ENCODE data around the gene RECQL. TPM values are rescaled to one million over a fixed set of nuclear protein-coding genes. Genes with fewer than 3 reads are reported as not detected.

The RECQL gene
- 61.9 and 64.9 TPM in 2 replicates for total RNA-seq

- intact Hi-C loops (cut with micrococcal nuclease), result loop anchor here (1.0 to 10.0 kb wide), 11 partner anchors 8 to 1041 kb away; partner anchors contain the start of genes C2CD5, CMAS, LDHB and PYROXD1
- H3K4me3 Mint-ChIP-seq, result no peak within 1 kb of the TSS
- peak within 1 kb of the TSS; percentile 52 for H3K27ac Mint-ChIP-seq
- peak; percentile 97 for DNase-seq
- H3K9me3 Mint-ChIP-seq, result no peaks in the 10 kb centered on the region
- H3K36me3 Mint-ChIP-seq (ENCODE audit: low read depth), result peaks cover 30% of the 10 kb centered on the region
- no peaks in the 10 kb centered on the region for H3K27me3 Mint-ChIP-seq
- peaks cover 36% of the 10 kb centered on the region for H3K4me1 Mint-ChIP-seq
Measured at GRCh38 chr12:21501258-21502163, at the start of gene RECQL, which contains the start of gene GOLT1B. Gene RECQL (minus strand): TSS chr12:21501635. CDS start chr12:21499570, 2,065 bp downstream. Gene GOLT1B (plus strand): TSS chr12:21501789. CDS start chr12:21501924, 135 bp downstream.

- intact Hi-C loops (cut with micrococcal nuclease), result loop anchor here (2.0 to 5.0 kb wide), 2 partner anchors 13 to 70 kb away; no protein-coding TSS in a partner anchor
- Mint-ChIP-seq H3K4me1 (peaks cover 5% of the 10 kb centered on the region), H3K27ac (peak overlapping the region; percentile 7), H3K9me3 (peaks cover 4% of the 10 kb centered on the region), H3K27me3 (peaks cover 2% of the 10 kb centered on the region), H3K4me3 (no peak overlapping the region), H3K36me3 (ENCODE audit: low read depth) (no peaks in the 10 kb centered on the region)
- DNase-seq, result no peak
Measured at GRCh38 chr12:21547437-21547836, 46.0 kb upstream of the RECQL start.

GRCh38 chr12:21546716-21547115, 45.3 kb upstream of the RECQL start:
- intact Hi-C loops (cut with micrococcal nuclease), result loop anchor here (2.0 to 5.0 kb wide), 2 partner anchors 14 to 71 kb away; no protein-coding TSS in a partner anchor
- no peak for DNase-seq
- Mint-ChIP-seq H3K36me3 (ENCODE audit: low read depth) (no peaks in the 10 kb centered on the region), H3K27me3 (peaks cover 2% of the 10 kb centered on the region), H3K4me1 (peaks cover 5% of the 10 kb centered on the region), H3K9me3 (peaks cover 4% of the 10 kb centered on the region), H3K27ac (no peak overlapping the region), H3K4me3 (no peak overlapping the region)

GRCh38 chr12:21545557-21545956, 44.1 kb upstream of the RECQL start:
- H3K36me3 Mint-ChIP-seq (ENCODE audit: low read depth), result no peaks in the 10 kb centered on the region
- H3K27ac Mint-ChIP-seq, result no peak overlapping the region
- H3K9me3 Mint-ChIP-seq, result peaks cover 4% of the 10 kb centered on the region
- DNase-seq, result no peak
- peaks cover 2% of the 10 kb centered on the region for H3K27me3 Mint-ChIP-seq
- peaks cover 7% of the 10 kb centered on the region for H3K4me1 Mint-ChIP-seq
- intact Hi-C loops (cut with micrococcal nuclease), result loop anchor here (5.0 kb wide), 1 partner anchor 72 kb away; no protein-coding TSS in a partner anchor
- H3K4me3 Mint-ChIP-seq, result no peak overlapping the region

DNA sequence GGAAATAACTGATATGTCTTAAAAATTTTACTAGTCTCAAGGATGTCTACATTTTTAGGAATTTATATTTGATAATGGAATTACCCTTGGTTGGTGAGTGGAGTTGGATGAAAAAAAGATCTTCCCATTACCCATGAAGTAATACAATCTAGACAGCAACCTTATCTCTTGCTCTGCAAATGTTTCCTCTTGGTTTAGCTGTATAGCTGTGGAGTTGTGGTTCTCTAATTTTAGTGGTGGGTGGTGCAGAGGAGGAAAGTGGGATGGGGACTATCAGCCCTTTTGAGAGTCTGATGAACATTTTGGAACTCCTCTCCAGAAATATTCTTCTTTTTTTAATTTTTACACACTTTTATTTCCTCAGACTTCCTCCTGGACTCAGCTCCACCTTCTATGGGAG, 41.7 kb upstream of the RECQL start:
- intact Hi-C loops (cut with micrococcal nuclease), result no loop called here
- Mint-ChIP-seq H3K4me3 (no peak overlapping the region), H3K36me3 (ENCODE audit: low read depth) (no peaks in the 10 kb centered on the region), H3K27ac (no peak overlapping the region), H3K27me3 (peaks cover 2% of the 10 kb centered on the region), H3K4me1 (peaks cover 12% of the 10 kb centered on the region), H3K9me3 (peaks cover 4% of the 10 kb centered on the region)
- no peak for DNase-seq

DNA sequence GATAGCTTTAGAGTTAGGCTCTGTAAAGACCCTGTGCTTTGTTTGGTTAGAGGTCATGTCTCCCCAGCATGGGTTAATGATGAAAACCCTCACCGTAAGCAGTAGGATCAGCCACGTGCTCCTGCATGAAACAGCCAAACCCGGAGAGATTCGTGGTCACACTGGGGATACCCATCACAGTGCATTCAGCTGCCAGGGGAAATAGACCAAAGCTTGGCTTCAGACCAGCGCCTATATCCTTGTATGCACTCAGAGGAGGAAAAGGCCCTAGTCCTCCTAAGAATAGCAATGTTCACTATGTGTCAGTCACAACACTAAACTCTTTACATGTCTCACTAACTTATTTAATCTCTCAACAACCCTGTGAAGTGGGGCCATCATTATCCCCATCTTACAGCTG, 41.0 kb upstream of the RECQL start:
- no peak overlapping the region for H3K27ac Mint-ChIP-seq

DNA sequence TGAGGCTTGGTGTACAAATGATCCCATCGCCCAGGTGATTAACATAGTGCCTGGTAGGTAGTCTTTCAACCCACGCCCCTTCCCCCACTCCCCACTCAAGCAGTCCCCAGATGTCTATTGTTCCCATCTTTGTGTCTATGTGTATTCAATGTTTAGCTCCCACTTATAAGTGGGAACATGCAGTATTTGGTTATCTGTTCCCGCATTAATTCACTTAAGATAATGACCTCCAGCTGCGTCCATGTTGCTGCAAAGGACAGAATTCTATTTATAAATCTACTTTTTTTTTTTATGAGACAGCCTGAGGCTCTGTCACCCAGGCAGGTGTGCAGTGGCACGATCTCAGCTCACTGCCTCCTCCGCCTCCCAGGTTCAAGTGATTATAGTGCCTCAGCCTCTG, 40.3 kb upstream of the RECQL start:
- intact Hi-C loops (cut with micrococcal nuclease), result no loop called here
- H3K27me3 Mint-ChIP-seq, result peaks cover 2% of the 10 kb centered on the region
- DNase-seq, result no peak
- peaks cover 4% of the 10 kb centered on the region for H3K9me3 Mint-ChIP-seq
- peaks cover 7% of the 10 kb centered on the region for H3K4me1 Mint-ChIP-seq
- no peaks in the 10 kb centered on the region for H3K36me3 Mint-ChIP-seq (ENCODE audit: low read depth)
- no peak overlapping the region for H3K27ac Mint-ChIP-seq
- no peak overlapping the region for H3K4me3 Mint-ChIP-seq

More for the DNA sequence above, 41.0 kb upstream of the RECQL start:
- Mint-ChIP-seq H3K27me3 (peaks cover 2% of the 10 kb centered on the region), H3K4me3 (no peak overlapping the region), H3K4me1 (peaks cover 9% of the 10 kb centered on the region), H3K9me3 (peaks cover 4% of the 10 kb centered on the region), H3K36me3 (ENCODE audit: low read depth) (no peaks in the 10 kb centered on the region)
- no peak for DNase-seq
- intact Hi-C loops (cut with micrococcal nuclease), result no loop called here

DNA sequence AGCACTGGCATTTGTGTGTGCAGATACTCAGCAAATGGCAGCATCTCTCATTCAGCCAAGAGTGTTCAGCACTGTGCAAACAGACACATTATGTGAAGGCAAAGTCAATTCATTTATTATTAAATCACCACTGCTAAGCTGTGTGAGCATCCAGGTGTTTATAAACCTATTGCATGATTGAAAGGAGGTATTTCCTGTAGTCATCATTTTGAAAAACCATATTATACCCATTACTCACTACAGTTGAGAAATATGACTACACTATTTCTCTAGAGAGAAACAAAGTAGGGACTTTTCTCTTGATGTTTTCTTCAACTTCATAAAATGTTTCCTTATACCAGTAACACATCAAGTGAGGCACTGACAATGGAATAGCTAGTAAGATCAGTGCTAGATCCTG, 38.4 kb upstream of the RECQL start:
- intact Hi-C loops (cut with micrococcal nuclease), result no loop called here
- no peak for DNase-seq
- Mint-ChIP-seq H3K27ac (no peak overlapping the region), H3K4me3 (no peak overlapping the region), H3K4me1 (peaks cover 7% of the 10 kb centered on the region), H3K27me3 (peaks cover 2% of the 10 kb centered on the region), H3K36me3 (ENCODE audit: low read depth) (no peaks in the 10 kb centered on the region), H3K9me3 (peaks cover 4% of the 10 kb centered on the region)

GRCh38 chr12:21538061-21538653, 36.7 kb upstream of the RECQL start:
- no peak overlapping the region for H3K4me3 Mint-ChIP-seq
- no peaks in the 10 kb centered on the region for H3K9me3 Mint-ChIP-seq
- no peak overlapping the region for H3K27ac Mint-ChIP-seq
- H3K36me3 Mint-ChIP-seq (ENCODE audit: low read depth), result no peaks in the 10 kb centered on the region
- peaks cover 7% of the 10 kb centered on the region for H3K4me1 Mint-ChIP-seq
- DNase-seq, result no peak
- H3K27me3 Mint-ChIP-seq, result peaks cover under 1% of the 10 kb centered on the region
- intact Hi-C loops (cut with micrococcal nuclease), result no loop called here

GRCh38 chr12:21529456-21529855, 28.0 kb upstream of the RECQL start:
- Mint-ChIP-seq H3K4me3 (no peak overlapping the region), H3K27ac (no peak overlapping the region), H3K27me3 (peaks cover 38% of the 10 kb centered on the region), H3K36me3 (ENCODE audit: low read depth) (peaks cover 1% of the 10 kb centered on the region), H3K9me3 (peaks cover 1% of the 10 kb centered on the region), H3K4me1 (peaks cover 3% of the 10 kb centered on the region)
- intact Hi-C loops (cut with micrococcal nuclease), result loop anchor here (5.0 kb wide), 1 partner anchor 33 kb away; no protein-coding TSS in a partner anchor
- DNase-seq, result no peak

DNA sequence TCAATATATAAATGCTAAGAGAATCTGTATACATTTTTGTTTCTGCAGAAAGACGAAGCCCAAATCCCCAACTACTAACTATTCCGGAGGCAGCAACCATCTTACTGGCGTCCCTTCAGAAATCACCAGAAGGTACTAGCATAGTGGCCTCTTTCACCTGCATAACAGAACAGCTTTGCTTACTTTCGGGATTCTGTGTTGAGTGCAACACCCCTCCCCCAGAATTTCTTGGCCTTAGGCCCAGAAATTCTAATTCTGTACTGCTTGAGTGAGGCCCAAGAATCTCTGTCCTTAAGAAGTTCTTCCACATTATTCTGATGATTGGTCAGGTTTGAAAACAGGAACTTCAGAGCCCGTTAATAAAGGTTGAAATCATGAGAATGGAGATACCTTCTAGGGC, 27.5 kb upstream of the RECQL start:
- Mint-ChIP-seq H3K27me3 (peaks cover 42% of the 10 kb centered on the region), H3K4me3 (peak overlapping the region; percentile 71), H3K9me3 (peaks cover 4% of the 10 kb centered on the region), H3K36me3 (ENCODE audit: low read depth) (peaks cover 1% of the 10 kb centered on the region), H3K27ac (no peak overlapping the region), H3K4me1 (peaks cover 3% of the 10 kb centered on the region)
- no peak for DNase-seq
- intact Hi-C loops (cut with micrococcal nuclease), result loop anchor here (5.0 kb wide), 1 partner anchor 33 kb away; no protein-coding TSS in a partner anchor

DNA sequence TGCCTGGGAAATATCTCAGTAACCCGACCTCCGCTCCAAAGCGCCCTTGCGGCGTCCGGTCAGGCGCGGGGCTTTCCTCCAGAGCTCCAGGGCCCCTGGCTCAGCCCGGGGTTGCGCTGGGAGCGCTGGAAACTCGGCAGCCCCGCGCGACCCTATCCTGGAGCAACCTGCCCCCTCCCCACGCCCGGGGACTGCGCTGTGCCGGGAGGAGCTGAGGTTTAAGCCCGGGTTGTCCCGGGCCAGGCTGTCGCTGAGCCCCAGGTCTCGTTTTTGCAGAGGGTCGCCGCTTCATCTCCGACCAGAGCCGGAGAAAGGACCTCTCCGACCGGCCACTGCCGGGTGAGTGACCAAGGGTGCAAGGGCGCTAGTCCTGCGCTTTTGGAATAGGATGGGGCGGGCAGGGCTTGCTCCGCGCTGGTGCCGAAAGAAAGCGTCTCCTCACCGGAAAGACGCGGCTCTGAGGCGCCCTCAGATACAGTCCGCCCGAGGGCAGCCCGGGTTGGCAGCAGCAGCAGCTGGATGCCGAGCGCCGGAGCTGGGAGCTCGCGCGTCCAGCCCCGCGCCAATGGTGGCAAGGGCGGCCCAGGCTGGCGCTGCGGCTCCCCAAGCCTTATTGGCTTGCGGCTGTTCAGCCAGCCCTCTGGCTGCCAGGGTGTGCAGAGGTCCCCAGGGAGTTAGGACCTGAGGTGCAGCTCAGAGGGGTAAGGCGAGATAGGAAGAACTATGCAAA, 26.2 kb upstream of the RECQL start:
- peak overlapping the region; percentile 71 for H3K4me3 Mint-ChIP-seq
- peak; percentile 90 for DNase-seq
- H3K36me3 Mint-ChIP-seq (ENCODE audit: low read depth), result peaks cover 1% of the 10 kb centered on the region
- H3K4me1 Mint-ChIP-seq, result peaks cover 3% of the 10 kb centered on the region
- peaks cover 4% of the 10 kb centered on the region for H3K9me3 Mint-ChIP-seq
- intact Hi-C loops (cut with micrococcal nuclease), result loop anchor here (2.0 to 5.0 kb wide), 2 partner anchors 27 to 35 kb away; partner anchors contain the start of genes GOLT1B and RECQL
- H3K27me3 Mint-ChIP-seq, result peaks cover 42% of the 10 kb centered on the region
- no peak overlapping the region for H3K27ac Mint-ChIP-seq

- H3K4me3 Mint-ChIP-seq, result peak overlapping the region; percentile 71
- no peak overlapping the region for H3K27ac Mint-ChIP-seq
- H3K4me1 Mint-ChIP-seq, result peaks cover 3% of the 10 kb centered on the region
- peaks cover 38% of the 10 kb centered on the region for H3K27me3 Mint-ChIP-seq
- peaks cover 4% of the 10 kb centered on the region for H3K9me3 Mint-ChIP-seq
- peaks cover 1% of the 10 kb centered on the region for H3K36me3 Mint-ChIP-seq (ENCODE audit: low read depth)
- DNase-seq, result no peak
- intact Hi-C loops (cut with micrococcal nuclease), result loop anchor here (2.0 to 5.0 kb wide), 2 partner anchors 26 to 35 kb away; partner anchors contain the start of genes GOLT1B and RECQL
Measured at GRCh38 chr12:21526721-21527345, 25.4 kb upstream of the RECQL start.
